ENCODE data around the gene TMEM176A.
A peak's percentile ranks its signal among the peaks of the same experiment; 100 is the strongest.
"Not testable (repeated sequence)": the region's sequence is repeated elsewhere in the genome, so short reads cannot be mapped to it uniquely, and the experiment has no call there.

Gene TMEM176A, protein sequence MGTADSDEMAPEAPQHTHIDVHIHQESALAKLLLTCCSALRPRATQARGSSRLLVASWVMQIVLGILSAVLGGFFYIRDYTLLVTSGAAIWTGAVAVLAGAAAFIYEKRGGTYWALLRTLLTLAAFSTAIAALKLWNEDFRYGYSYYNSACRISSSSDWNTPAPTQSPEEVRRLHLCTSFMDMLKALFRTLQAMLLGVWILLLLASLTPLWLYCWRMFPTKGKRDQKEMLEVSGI

DNA sequence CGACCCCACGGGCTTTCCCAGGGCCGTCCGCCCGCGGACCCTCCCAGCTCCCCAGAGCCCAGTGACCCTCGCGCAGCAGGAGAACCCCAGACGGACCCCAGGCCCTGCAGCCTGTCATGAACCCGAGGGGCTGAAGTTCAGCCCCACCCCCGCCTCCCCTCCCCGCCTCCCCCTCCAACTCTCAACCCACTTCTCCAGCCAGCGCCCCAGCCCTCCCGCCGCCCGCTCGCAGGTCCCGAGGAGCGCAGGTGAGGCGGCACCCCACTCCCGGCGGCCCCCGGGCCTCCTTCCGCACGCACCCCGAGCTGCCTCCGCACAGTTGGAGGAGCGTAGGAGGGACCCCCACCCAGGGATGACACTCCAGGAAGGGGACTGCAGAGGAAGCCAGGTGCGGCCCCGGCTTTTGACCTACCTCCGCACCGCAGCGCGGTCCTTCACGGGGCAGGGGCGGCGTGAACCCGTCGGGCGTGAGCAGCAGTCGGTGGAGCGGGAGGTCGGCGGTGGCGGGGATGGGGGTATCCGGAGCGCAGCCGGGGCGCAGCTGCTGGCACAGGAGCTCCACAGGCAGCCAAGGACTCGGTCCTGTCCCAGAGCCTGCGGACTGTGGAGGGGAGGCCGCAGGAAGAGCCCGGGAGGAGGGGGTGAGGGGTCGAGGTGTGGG is at the start of gene TMEM176A:
Gene TMEM176A (plus strand): TSS at position 189 of the 661 bp plus-strand sequence. CDS start 782 bp downstream, outside the sequence.
- no peak for DNase-seq (ENCODE audit: low read depth in 1 of 2, low spot score in 1 of 2)

DNA sequence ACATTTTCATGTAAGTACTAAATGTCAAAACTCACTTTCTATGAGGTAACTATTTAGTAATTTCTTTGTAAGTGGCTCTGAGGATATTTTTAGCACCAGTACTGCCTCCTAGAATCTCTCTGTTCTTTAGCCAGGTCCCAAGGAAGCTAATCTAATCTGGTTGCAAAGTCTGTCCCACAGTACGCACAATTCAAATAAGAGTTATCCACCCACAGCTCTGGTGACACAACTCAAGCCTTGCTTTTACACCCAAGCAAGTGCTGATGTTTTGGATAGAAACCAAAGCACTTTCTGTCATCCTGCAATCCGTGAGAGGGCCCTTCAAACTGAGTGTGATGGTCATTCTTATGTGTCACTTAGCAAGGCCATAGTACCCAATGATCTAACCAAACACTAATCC is 48.9 kb upstream of the TMEM176A start:
- DNase-seq (ENCODE audit: low read depth in 1 of 2, low spot score in 1 of 2), result no peak

DNA sequence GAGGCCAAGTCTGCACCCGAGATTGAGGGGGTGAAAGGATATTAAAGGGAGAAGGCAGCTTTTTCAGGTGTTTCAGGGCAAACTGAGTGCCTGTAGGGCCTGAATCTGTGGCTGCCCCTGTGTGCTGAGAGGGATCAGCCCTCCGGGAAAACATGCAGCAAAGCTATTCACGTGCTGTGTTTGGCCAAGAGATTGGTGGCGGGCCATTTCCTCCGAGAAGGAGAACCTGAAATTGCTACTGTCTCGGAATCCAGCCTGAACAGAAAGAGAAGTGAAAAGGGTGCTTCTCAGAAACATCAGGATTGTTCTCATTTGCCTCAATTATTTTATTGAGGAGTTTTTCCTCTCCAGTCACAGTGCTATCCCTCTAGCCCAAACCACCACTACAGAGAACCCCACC is 47.3 kb upstream of the TMEM176A start:
- no peak for DNase-seq (ENCODE audit: low read depth in 1 of 2, low spot score in 1 of 2)

DNA sequence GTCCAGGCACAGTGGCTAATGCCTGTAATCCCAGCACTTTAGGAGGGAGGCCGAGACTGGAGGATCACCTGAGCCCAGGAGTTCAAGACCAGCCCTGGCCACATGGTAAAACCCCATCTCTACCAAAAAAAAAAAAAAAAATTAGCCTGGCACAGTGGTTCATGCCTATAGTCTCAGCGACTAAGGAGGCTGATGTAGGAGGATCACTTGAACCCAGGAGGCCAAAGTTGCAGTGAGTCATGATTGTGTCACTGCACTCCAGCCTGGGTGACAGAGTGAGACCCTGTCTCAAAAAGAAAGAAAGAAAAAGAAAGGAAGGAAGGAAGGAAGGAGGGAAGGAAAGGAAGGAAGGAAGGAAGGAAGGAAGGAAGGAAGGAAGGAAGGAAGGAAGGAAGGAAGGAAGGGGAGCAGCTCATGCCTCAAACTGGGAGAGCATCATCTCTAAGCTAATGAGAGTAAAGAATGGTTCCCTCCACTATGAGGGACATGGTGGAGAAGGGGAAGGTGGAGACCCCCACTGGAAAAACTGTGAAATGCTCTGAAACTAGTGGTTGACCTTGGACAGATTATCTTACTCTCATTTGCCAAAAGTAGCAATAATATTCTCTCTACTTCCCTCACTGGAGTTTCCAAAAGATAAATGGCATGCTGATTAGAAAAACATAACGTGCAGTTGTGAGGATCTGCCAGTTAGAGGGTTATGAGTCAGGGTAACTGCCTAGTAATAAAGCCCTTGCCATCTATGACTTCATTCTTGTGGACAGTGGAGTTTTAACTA is 46.6 kb upstream of the TMEM176A start:
- DNase-seq (ENCODE audit: low read depth in 1 of 2, low spot score in 1 of 2), result no peak

DNA sequence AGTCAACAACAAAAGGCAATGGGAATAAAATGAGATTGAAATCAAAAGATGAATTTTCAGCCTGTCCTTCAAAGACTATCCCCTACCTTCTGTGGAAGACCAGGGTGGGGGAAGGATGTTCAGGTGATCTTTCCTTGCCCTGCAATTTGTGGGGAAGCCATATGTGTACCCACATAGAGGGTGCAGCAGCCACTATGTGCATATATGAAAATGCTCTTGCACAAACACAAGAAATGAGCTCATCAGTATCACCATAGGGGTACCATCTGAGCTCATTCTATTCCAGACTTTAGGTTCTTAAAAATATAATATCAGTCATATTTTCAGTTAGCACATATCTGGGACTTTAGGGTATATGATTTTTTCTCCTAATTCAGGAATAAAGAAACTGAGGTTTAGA is 45.6 kb upstream of the TMEM176A start:
- no peak for DNase-seq (ENCODE audit: low read depth in 1 of 2, low spot score in 1 of 2)

DNA sequence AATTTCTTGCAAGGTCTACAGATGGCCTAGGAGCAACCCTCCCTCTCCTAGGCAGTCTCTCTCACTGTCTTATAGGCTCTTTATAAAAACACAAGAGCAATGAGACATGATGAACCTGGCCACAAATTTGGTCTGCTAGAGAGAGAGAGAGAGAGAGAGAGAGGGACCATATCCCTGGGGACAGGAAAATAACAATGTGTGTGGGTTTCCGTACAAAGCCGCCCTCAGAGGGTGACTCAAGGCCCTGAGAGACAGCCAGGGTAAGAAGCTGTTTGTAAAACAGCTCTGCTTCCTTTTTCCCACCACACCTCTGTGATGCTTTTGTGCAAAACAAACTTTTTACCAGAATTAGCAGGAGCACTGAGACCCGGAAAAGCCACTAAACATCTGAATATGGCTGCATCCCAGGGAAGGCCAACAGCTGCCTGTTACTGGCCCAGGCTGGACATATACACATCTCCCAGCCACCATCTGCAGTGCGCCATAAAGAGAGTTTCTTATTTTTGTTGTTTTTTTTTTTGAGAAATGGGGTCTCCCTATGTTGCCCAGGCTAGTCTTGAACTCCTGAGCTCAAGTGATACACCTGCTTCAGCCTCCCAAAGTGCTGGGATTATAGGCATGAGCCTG is 45.0 kb upstream of the TMEM176A start:
- DNase-seq (ENCODE audit: low read depth in 1 of 2, low spot score in 1 of 2), result peak; percentile 44 to 50

DNA sequence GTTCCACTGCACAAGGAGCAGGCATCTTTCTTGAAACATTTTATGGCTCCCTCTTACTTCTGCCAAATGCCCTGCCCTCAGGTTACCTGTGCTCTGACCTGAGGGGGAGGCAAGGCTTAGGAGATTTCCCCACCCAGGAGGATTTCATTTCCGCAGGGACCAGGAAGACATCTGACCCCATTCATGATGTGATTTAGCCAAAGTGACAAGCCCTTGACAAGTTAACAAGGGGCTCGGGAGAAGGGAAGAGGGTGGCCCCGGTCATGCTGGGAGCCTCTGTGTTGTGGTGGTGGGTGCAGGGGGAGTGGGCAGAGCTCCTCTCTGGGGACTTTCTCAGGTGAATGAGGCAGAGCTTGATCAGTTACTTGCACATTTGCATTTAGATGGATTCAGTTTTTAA is 44.4 kb upstream of the TMEM176A start:
- DNase-seq (ENCODE audit: low read depth in 1 of 2, low spot score in 1 of 2), result no peak

DNA sequence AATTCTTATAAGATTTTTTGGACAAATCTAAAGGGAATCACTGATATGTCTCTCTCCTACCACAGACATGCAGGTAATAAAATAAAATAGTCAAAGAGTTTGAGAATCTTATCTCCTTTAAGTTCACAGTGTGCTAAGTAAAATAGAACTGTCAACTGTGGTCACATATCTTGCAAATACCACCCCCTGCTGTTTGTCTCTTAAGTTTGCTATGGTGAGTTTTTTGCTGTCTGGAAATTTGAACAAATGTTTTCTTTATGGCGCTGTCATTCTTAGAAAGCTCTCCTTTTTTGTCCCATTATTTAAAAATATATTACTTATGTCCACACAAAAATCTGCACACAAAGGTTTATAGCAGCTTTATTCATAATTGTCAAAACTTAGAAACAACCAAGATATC is 43.7 kb upstream of the TMEM176A start:
- DNase-seq (ENCODE audit: low read depth in 1 of 2, low spot score in 1 of 2), result no peak

DNA sequence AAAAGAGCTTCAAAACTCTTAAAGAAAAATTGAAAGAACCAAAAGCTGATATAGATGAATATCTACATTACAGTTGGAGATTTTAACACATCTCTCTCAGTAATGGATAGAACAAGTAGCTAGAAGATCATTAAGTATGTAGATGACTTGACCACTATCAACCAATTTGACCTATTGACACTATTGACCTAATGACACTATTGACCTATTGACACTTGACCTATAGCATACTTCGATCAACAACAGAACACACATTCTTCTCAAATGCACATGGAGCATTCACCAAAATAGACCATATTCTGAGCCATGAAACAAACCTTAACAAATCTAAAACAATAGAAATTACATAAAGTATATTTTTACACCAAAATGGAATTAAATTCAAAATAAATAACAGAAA is 41.1 kb upstream of the TMEM176A start:
- DNase-seq (ENCODE audit: low read depth in 1 of 2, low spot score in 1 of 2), result no peak

DNA sequence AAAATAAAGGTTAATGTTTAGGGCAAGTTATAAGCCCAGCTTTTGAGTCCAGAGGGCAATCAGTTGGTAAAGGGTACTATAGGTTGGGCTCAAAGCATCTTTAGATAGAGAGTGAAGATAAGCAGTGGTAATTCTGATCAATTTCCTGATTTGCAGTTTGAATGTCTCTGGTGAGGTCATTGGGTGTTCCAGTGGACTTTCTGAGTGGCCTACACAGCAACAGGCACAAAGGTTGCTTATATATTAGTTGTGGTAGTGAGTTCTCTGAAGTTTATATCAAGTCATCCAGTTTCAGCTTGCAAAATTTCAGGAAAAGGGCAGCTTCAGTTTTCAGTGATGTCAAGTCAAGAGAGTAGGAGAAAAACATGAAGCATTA is 34.2 kb upstream of the TMEM176A start:
- DNase-seq (ENCODE audit: low read depth in 1 of 2, low spot score in 1 of 2), result no peak

DNA sequence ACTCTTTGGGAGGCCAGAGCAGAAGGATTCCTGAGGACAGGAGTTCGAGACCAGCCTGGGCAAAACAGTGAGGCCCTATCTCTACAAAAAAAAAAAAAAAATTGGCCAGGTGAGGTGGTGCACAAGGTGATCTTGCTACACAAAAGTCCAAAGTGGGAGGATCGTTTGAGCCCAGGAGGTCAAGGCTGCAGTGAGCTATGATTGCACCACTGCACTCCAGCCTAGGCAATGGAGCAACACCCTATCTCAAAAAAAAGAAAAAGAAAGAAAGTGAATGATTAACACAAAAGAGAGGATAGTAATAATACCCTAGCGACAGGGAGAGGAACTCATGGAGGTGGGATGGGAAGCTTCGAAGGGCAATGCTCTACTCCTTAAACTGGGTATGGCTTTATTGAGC is 30.8 kb upstream of the TMEM176A start:
- DNase-seq (ENCODE audit: low read depth in 1 of 2, low spot score in 1 of 2), result no peak

DNA sequence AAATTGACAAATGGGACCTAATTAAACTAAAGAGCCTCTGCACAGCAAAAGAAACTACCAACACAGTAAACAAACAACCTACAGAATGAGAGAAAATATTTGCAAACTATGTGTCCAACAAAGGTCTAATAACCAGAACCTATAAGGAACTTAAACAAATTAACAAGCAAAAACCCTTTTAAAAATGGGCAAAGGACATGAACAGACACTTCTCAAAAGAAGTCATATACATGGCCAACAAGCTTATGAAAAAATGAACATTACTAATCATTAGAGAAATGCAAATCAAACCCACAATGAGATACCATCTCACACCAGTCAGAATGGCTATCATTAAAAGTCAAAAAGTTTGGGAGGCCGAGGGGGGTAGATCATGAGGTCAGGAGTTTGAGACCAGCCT is 26.4 kb upstream of the TMEM176A start:
- not testable (repeated sequence) for DNase-seq (ENCODE audit: low read depth in 1 of 2, low spot score in 1 of 2)

DNA sequence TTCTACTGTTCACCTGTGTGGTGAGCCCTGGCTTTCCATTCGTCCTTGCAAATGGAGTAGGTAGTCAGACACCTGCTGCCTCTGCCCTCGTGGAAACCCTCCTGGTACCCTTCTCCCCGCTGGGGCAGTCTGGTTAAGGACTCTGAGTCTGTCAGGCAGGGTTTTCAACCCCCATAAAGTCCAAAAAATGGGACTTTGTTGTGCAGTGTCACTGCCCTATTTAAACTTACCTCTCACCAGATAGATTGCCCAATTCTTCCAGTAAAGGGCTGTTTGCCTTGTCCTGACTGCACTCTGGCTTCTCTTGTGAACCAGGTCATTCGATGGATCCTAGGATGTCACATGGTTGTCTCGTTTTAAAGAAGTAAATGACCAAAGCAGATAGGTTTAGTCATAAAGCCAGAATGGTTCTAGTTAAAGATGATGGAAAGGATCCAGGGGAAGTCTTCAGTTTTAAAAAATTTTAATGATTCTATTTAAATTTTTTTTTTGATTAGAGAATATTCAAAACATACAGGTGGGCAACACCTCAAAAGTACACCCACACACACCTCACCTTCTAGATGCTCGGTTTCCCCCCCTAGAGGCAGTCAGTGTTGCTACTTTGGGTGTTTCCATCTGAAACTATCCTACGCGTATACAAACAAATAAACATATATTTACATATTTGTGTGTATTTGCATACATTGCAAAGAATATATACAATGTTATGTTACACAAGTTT is 22.4 kb upstream of the TMEM176A start:
- DNase-seq (ENCODE audit: low read depth in 1 of 2, low spot score in 1 of 2), result no peak

DNA sequence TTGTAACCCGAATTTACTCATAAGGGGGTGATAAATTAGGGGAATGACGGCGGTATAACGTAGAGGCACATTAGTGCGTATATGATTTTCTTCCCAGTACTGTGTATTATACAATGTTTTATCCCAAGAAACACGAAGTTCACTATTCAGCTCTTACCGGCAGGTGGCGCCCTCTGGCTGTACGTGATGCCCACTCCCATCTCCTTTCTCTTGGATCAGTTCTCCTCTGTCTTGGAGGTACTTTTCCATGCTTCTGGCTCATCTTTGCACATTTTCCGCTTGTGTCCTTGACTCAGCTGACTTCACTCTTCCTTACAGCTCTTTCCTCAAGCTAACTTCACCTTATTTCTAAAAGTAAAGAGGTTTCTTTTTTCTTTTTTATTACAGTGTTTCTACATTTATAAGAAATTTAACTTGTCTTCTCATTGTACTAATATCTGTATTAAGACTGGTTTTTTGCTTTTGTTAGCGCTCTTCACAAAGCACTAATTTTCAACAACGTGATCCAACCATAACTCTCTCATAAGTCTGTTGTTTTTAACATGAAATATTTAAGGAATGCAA is 21.7 kb upstream of the TMEM176A start:
- DNase-seq (ENCODE audit: low read depth in 1 of 2, low spot score in 1 of 2), result peak; percentile 52 to 68

DNA sequence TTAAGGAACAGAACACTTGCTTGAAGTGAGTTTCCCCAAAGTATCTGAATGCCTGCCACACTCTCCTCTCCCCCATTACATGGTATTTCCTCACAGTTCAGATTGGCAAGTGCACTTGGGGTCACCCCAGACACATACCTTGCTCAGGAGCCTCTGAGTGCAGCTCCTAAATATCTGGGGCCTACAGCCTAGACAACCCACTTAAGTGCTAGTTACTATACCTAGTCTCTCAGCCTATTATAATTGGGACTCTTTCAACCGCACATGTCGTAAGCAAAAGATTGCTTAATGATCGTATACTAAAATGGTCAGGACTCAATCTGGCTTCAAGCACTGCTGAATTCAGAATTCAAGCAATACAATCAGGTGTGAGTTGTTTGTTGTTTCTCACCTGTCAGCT is 20.3 kb upstream of the TMEM176A start:
- no peak for DNase-seq (ENCODE audit: low read depth in 1 of 2, low spot score in 1 of 2)

DNA sequence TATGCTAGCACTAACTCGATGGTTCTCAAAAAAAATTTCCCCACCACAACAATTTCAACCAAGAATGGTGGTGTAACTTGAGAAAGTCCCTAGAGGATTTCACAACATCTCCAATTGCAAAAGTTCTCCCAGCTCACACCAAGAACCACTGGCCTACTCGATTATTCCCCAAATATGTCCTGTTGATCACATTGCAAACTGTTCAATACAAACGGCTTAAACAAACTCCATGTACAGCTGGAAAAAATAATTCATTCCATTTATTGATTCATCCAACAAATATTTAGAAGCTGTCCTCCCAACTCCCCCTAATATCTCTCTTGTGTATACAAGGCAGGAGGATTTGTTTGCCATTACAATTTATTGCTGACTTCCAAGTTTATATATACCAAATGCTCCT is 19.5 kb upstream of the TMEM176A start:
- no peak for DNase-seq (ENCODE audit: low read depth in 1 of 2, low spot score in 1 of 2)

DNA sequence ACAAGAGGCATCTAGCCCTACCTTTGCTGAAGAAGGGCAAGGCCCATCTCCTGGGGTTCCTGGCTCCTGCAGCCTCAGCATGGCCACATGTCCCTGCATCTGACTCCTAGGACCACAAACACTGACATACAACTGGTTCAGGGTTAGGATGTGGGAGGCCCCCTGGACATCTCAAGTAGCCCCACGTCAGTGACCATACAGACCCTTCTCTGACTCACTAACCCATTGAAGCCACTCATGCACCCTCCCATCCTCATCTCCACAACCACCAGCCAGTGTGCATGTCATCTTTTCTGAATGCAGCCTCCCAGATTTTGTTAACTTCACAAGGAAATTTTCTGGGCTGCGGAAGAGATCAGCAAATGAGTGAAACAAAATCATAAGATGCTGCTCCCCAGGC is 18.6 kb upstream of the TMEM176A start:
- DNase-seq (ENCODE audit: low read depth in 1 of 2, low spot score in 1 of 2), result no peak

DNA sequence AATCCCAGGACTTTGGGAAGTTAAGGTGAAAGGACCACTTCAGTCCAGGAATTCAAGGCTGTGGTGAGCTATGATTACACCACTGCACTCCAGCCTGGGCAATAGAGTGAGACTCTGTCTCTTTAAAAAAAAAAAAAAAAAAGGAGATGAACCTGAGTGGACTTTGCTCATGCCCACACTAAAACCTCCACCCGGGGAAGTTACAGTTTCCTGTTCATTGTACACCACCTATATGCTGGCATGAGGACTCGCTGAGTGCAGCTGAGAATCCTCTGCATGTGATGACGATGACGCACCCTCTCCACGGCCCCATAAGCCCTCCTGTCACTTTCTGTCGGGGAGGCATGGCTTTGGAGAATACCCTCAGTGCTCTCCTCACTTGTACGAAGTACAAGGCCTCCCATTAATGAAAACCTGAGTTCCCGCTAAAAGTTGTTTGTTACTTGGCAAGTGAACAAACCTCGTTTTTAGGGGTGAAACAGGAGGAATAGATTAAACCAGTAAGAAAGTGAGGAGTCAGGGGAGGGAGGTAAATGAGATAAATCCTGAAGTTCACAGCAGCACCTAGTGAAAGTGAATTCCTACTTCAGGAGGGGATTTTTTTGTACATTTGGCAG is 16.3 kb upstream of the TMEM176A start:
- no peak for DNase-seq (ENCODE audit: low read depth in 1 of 2, low spot score in 1 of 2)

DNA sequence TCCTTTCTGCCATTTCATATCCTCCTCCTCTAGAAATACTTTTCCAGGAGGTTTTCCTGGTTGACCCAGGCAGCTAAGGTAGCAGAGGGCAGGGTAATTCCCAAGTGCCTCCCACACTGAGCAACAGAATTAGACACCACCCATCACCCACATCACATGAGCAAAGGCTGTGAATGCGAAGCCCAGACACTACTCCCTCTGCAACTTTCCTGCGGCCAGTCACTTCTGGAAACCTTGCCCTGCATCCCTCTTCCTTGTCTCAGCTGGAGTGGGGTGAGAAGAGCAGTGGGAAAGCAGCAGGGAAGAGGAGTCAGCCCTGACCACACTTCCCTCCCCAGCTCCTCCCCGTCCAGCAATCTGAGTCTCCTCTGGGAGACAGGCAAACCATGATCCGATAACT is 15.6 kb upstream of the TMEM176A start:
- DNase-seq (ENCODE audit: low read depth in 1 of 2, low spot score in 1 of 2), result no peak
